MM.1S (cell line): Measurements from ENCODE around the gene CYP51A1.

Experiments used
- EZH2 ChIP-seq: fragments of 300-600 bp; sonication (generic); optimal IDR thresholded peaks from 2 replicates; pipeline ENCODE3; 2017; ENCODE audit warnings: low read depth, mild to moderate bottlenecking, antibody characterized with exemption, low read length, mixed read lengths
- TF ChIP-seq, protein P1 (sequence below): fragments of 300-600 bp; sonication (generic); IDR thresholded peaks from 2 replicates; pipeline ENCODE4 v1.5.1; 2016; ENCODE audit warnings: antibody characterized with exemption, low read length, mixed read lengths

GRCh38 chr7:92095380-92095779 is 38.9 kb downstream of the CYP51A1 start:
- TF ChIP-seq, protein P1, sequence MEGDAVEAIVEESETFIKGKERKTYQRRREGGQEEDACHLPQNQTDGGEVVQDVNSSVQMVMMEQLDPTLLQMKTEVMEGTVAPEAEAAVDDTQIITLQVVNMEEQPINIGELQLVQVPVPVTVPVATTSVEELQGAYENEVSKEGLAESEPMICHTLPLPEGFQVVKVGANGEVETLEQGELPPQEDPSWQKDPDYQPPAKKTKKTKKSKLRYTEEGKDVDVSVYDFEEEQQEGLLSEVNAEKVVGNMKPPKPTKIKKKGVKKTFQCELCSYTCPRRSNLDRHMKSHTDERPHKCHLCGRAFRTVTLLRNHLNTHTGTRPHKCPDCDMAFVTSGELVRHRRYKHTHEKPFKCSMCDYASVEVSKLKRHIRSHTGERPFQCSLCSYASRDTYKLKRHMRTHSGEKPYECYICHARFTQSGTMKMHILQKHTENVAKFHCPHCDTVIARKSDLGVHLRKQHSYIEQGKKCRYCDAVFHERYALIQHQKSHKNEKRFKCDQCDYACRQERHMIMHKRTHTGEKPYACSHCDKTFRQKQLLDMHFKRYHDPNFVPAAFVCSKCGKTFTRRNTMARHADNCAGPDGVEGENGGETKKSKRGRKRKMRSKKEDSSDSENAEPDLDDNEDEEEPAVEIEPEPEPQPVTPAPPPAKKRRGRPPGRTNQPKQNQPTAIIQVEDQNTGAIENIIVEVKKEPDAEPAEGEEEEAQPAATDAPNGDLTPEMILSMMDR, result no peak
- no peak for TF ChIP-seq EZH2
